ENCODE measurements around the gene CTBP2. TPM values are rescaled to one million over a fixed set of nuclear protein-coding genes. Genes with fewer than 3 reads are reported as not detected.

CTBP2 gene
- total RNA-seq, 2 experiments from 2014 or later, result 0.17 TPM; not detected in 1

DNA sequence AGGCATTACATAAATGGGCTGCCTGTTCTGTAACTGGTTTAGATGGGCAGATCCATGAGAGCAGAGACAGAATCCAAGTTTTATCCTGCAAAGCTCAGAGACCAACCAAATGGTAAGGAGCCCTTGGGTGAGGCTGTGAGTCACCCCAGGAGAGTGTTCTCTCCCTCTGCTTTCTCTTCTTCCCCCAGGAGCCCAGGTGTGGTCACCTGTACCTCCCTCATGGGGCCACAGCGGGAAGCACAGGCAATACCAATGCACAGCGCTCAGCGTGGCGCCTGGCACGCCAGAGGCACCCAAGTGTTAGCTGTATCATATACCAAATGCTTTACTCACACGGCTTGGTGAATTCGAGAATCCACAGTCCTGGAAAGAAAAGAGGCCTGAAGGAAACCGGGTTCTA, 39.4 kb downstream of the CTBP2 start:
- H3K4me3 Mint-ChIP-seq, result no peak overlapping the region

DNA sequence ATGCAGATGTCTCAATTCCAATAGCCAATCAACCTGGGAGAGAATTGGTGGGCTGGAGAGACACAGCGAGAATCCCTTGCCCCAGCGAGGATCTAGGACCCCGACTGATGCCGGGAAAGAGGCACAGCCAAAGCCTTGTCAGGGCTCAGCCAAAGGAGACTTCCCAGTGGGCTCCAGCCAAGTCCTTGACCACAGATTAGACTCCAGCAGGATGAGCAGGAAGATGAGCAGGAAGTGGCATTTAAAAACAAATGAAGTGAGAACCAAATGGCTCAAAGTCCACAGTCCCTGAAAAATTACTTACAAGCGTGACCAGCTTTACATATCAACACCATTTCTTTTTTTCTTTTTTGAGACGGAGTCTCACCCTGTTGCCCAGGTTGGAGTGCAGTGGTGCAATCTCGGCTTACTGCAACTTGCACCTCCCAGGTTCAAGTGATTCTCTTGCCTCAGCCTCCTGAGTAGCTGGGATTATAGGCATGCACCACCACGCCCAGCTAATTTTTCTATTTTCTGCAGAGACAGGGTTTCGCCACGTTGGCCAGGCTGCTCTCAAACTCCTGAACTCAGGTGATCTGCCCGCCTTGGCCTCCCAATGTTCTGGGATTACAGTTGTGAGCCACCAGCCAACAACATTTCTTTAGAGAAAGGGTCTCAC, 40.2 kb downstream of the CTBP2 start:
- no peak for DNase-seq
- H3K27ac ChIP-seq (ENCODE audit: low read depth in 1 of 2, low read length in 2 of 2), result no peak overlapping the region
- TF ChIP-seq CTCF (IDR thresholded peaks at IDR 0.05), result no peak
- ChIA-PET POLR2A (no interaction called here), CTCF (no interaction called here)
- H3K4me3 ChIP-seq (ENCODE audit: low read length), result no peak overlapping the region
- no peak for ATAC-seq (ENCODE audit: poor library complexity)
- H3K9me3 Mint-ChIP-seq, result no peaks in the 10 kb centered on the region
- no peaks in the 10 kb centered on the region for H3K27me3 ChIP-seq (ENCODE audit: control insufficient read depth in 1 of 2, insufficient read depth in 2 of 2, low read length in 2 of 2)
- H3K4me1 Mint-ChIP-seq (ENCODE audit: low read depth), result no peaks in the 10 kb centered on the region
- intact Hi-C loops (cut with DNase I, micrococcal nuclease), result no loop called here
- H3K4me1 ChIP-seq (ENCODE audit: insufficient read depth, low read length), result no peaks in the 10 kb centered on the region
- no peaks in the 10 kb centered on the region for H3K36me3 Mint-ChIP-seq (ENCODE audit: low read depth)
- H3K4me3 Mint-ChIP-seq, result no peak overlapping the region
- H3K27ac Mint-ChIP-seq, result no peak overlapping the region
- peaks cover 0 to 8% of the 10 kb centered on the region in 2 experiments for H3K9me3 ChIP-seq (ENCODE audit: control insufficient read depth in 1 of 2, insufficient read depth in 1 of 2, low read length in 2 of 2)
- H3K36me3 ChIP-seq (ENCODE audit: insufficient read depth, low read length), result no peaks in the 10 kb centered on the region
- H3K27me3 Mint-ChIP-seq, result no peaks in the 10 kb centered on the region

More for the DNA sequence above, 39.4 kb downstream of the CTBP2 start:
- ChIA-PET POLR2A (no interaction called here), CTCF (no interaction called here)
- H3K4me1 ChIP-seq (ENCODE audit: insufficient read depth, low read length), result no peaks in the 10 kb centered on the region
- DNase-seq (no peak), ATAC-seq (ENCODE audit: poor library complexity) (no peak)
- H3K27me3 Mint-ChIP-seq, result no peaks in the 10 kb centered on the region
- no peak overlapping the region for H3K27ac ChIP-seq (ENCODE audit: low read depth in 1 of 2, low read length in 2 of 2)
- no peaks in the 10 kb centered on the region for H3K27me3 ChIP-seq (ENCODE audit: control insufficient read depth in 1 of 2, insufficient read depth in 2 of 2, low read length in 2 of 2)
- H3K9me3 ChIP-seq (ENCODE audit: control insufficient read depth in 1 of 2, insufficient read depth in 1 of 2, low read length in 2 of 2), result peaks cover 0 to 8% of the 10 kb centered on the region in 2 experiments
- no peaks in the 10 kb centered on the region for H3K36me3 Mint-ChIP-seq (ENCODE audit: low read depth)
- no peak overlapping the region for H3K27ac Mint-ChIP-seq
- H3K4me1 Mint-ChIP-seq (ENCODE audit: low read depth), result no peaks in the 10 kb centered on the region
- intact Hi-C loops (cut with DNase I, micrococcal nuclease), result no loop called here
- no peak for TF ChIP-seq CTCF (IDR thresholded peaks at IDR 0.05)
- no peaks in the 10 kb centered on the region for H3K36me3 ChIP-seq (ENCODE audit: insufficient read depth, low read length)
- no peak overlapping the region for H3K4me3 ChIP-seq (ENCODE audit: low read length)
- H3K9me3 Mint-ChIP-seq, result no peaks in the 10 kb centered on the region

DNA sequence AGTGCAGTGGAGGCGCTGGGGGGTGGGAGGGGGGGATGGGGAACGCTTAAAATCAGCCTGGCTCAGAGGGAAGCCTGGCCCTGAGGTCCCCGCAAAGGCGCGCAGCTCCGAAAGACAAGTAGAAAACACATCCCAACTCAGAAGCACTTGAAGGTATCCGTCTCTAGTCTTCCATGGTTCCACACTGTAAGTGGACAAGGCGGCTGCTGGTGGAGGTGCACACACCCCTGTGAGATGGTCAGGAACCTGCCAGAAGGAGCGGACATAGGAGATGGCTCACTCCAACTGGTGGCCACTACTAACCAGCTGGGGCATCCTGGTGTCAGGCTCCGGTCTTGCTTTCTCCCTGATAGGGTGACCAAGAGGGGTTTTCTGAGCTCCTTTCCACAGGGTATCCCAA, 41.7 kb downstream of the CTBP2 start:
- H3K4me3 Mint-ChIP-seq, result no peak overlapping the region

More for the DNA sequence above, 41.7 kb downstream of the CTBP2 start:
- no peak for DNase-seq
- H3K4me1 ChIP-seq (ENCODE audit: insufficient read depth, low read length), result no peaks in the 10 kb centered on the region
- H3K4me3 ChIP-seq (ENCODE audit: low read length), result no peak overlapping the region
- TF ChIP-seq CTCF (IDR thresholded peaks at IDR 0.05), result no peak
- ATAC-seq (ENCODE audit: poor library complexity), result no peak
- Mint-ChIP-seq H3K27ac (no peak overlapping the region), H3K36me3 (ENCODE audit: low read depth) (no peaks in the 10 kb centered on the region), H3K27me3 (no peaks in the 10 kb centered on the region), H3K9me3 (no peaks in the 10 kb centered on the region), H3K4me1 (ENCODE audit: low read depth) (no peaks in the 10 kb centered on the region)
- intact Hi-C loops (cut with DNase I, micrococcal nuclease), result no loop called here
- H3K27ac ChIP-seq (ENCODE audit: low read depth in 1 of 2, low read length in 2 of 2), result no peak overlapping the region
- peaks cover 0 to 9% of the 10 kb centered on the region in 2 experiments for H3K9me3 ChIP-seq (ENCODE audit: control insufficient read depth in 1 of 2, insufficient read depth in 1 of 2, low read length in 2 of 2)
- H3K27me3 ChIP-seq (ENCODE audit: control insufficient read depth in 1 of 2, insufficient read depth in 2 of 2, low read length in 2 of 2), result no peaks in the 10 kb centered on the region
- ChIA-PET CTCF (no interaction called here), POLR2A (no interaction called here)
- H3K36me3 ChIP-seq (ENCODE audit: insufficient read depth, low read length), result no peaks in the 10 kb centered on the region

Measured in CD4-positive, alpha-beta T cell (primary cell).